Fibroblast of lung (primary cell): ENCODE data around the gene ABHD17C. TPM values are rescaled to one million over a fixed set of nuclear protein-coding genes. Genes with fewer than 3 reads are reported as not detected.

ENCODE experiments used
- DNase-seq, 2 donors: peaks; one replicate each; pipeline versions ENCODE4 v3.0.0 to v3.0.0-alpha.2; 2010; ENCODE audit warnings: low read depth in 2 of 2
- H2AFZ ChIP-seq: 2 replicates; pipeline ENCODE4 v1.5.1; 2012; ENCODE audit warnings: low read length, control low read depth, inconsistent platforms
- H3K27ac ChIP-seq: 2 replicates; pipeline ENCODE4 v1.5.1; 2011; ENCODE audit warnings: low read length, control low read depth; ENCODE audit not compliant: insufficient read depth
- H3K27me3 ChIP-seq: 2 replicates; pipeline ENCODE4 v1.5.1; 2011; ENCODE audit warnings: mild to moderate bottlenecking, low read length; ENCODE audit not compliant: control insufficient read depth, insufficient read depth
- H3K36me3 ChIP-seq: 2 replicates; pipeline ENCODE4 v1.5.1; 2011; ENCODE audit warnings: low read length; ENCODE audit not compliant: control insufficient read depth, insufficient read depth
- H3K4me1 ChIP-seq: 2 replicates; pipeline ENCODE4 v1.5.1; 2011; ENCODE audit warnings: low read length; ENCODE audit not compliant: control insufficient read depth, insufficient read depth; ENCODE audit errors: extremely low read depth
- H3K4me2 ChIP-seq: 2 replicates; pipeline ENCODE4 v1.5.1; 2011; ENCODE audit warnings: low read length, control low read depth; ENCODE audit not compliant: insufficient read depth; ENCODE audit errors: extremely low read depth
- H3K4me3 ChIP-seq, 4 experiments: fragments of 200-600 bp in 1 of 4; sonication (generic) in 1 of 4; replicated peaks in 1 of 4; 2 replicates each; pipeline ENCODE4 v1.5.1; 2011 to 2016; ENCODE audit warnings: low read length in 4 of 4, low read depth in 3 of 4, mild to moderate bottlenecking in 3 of 4, control low read depth in 2 of 4, inconsistent platforms in 1 of 4, mixed read lengths in 1 of 4; ENCODE audit not compliant: insufficient read depth in 1 of 4; ENCODE audit errors: control extremely low read depth in 1 of 4
- H3K79me2 ChIP-seq: 2 replicates; pipeline ENCODE4 v1.5.1; 2012; ENCODE audit warnings: mild to moderate bottlenecking, low read length, inconsistent platforms; ENCODE audit not compliant: control insufficient read depth, insufficient read depth
- H3K9ac ChIP-seq: 2 replicates; pipeline ENCODE4 v1.5.1; 2011; ENCODE audit warnings: mild to moderate bottlenecking, low read length, control low read depth; ENCODE audit not compliant: insufficient read depth
- H3K9me3 ChIP-seq: 2 replicates; pipeline ENCODE4 v1.5.1; 2012; ENCODE audit warnings: low read depth, low read length; ENCODE audit not compliant: control insufficient read depth, insufficient read depth
- H4K20me1 ChIP-seq: 2 replicates; pipeline ENCODE4 v1.5.1; 2011; ENCODE audit warnings: low read length; ENCODE audit not compliant: control insufficient read depth, insufficient read depth; ENCODE audit errors: extremely low read depth
- EZH2 ChIP-seq: IDR thresholded peaks from 2 replicates; pipeline ENCODE4 v1.5.1; 2012; ENCODE audit warnings: low read length, control low read depth, mild to moderate bottlenecking; ENCODE audit errors: missing control alignments
- polyA plus RNA-seq, 2 donors: library from polyadenylated mRNA; depleted of rRNA in 1 of 2; stranded (reverse) in 1 of 2; unstranded in 1 of 2; fragments of >200 nt; gene quantifications; 2 replicates each; pipeline ENCODE4 v1.2.1, GENCODE V29; 2011 to 2012; ENCODE audit warnings: missing spikeins in 1 of 2
- total RNA-seq: library from RNA; depleted of rRNA; stranded (reverse); fragments of >200 nt; gene quantifications from 2 replicates; pipeline ENCODE4 v1.2.1, GENCODE V29; 2014
- TF ChIP-seq, protein P1 (sequence below), 2 donors: IDR thresholded peaks in 1 of 2; conservative IDR thresholded peaks in 1 of 2; 1 replicate in 1 of 2; 2 replicates in 1 of 2; pipeline ENCODE4 v1.5.1; 2011 to 2012; ENCODE audit warnings: low read length in 2 of 2, control low read depth in 1 of 2, inconsistent platforms in 1 of 2, low read depth in 1 of 2, mild to moderate bottlenecking in 1 of 2

ABHD17C gene
- total and polyA plus RNA-seq, 2 donors (not counting 1 experiment from before 2014, with no cell fraction given), result 14.0 to 38.7 TPM

DNA sequence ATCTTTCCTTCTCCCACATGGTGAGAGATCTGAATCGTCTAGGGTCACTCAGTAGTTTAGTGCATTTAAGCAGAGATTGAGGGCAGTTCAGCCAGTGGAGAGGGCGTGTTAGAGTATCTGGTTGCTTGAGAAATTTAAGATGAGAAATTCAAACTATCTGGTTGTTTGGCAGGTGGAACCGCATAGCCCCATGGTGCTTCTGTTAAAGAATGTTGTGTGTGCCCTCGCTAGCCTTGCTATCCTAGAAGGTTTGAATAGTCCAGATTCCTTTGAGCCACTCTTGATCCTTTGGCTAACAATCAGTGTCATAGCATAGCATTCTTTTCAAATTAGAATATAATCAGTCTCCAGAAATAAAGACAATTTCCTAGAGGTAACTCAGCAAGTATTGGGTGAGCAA is 32.1 kb downstream of the ABHD17C start:
- Histone ChIP-seq H3K27ac (no peak overlapping the region), H4K20me1 (no peaks in the 10 kb centered on the region), H2AFZ (no peak overlapping the region), H3K9ac (no peak overlapping the region), H3K4me3 (no peak overlapping the region), H3K4me2 (no peak overlapping the region), H3K27me3 (no peaks in the 10 kb centered on the region), H3K79me2 (peaks cover 51% of the 10 kb centered on the region), H3K4me1 (no peaks in the 10 kb centered on the region), H3K36me3 (no peaks in the 10 kb centered on the region), H3K9me3 (no peaks in the 10 kb centered on the region)
- DNase-seq, result peak in 1 of 2 donors; percentile 87
- no peak for TF ChIP-seq EZH2
- TF ChIP-seq, protein P1, sequence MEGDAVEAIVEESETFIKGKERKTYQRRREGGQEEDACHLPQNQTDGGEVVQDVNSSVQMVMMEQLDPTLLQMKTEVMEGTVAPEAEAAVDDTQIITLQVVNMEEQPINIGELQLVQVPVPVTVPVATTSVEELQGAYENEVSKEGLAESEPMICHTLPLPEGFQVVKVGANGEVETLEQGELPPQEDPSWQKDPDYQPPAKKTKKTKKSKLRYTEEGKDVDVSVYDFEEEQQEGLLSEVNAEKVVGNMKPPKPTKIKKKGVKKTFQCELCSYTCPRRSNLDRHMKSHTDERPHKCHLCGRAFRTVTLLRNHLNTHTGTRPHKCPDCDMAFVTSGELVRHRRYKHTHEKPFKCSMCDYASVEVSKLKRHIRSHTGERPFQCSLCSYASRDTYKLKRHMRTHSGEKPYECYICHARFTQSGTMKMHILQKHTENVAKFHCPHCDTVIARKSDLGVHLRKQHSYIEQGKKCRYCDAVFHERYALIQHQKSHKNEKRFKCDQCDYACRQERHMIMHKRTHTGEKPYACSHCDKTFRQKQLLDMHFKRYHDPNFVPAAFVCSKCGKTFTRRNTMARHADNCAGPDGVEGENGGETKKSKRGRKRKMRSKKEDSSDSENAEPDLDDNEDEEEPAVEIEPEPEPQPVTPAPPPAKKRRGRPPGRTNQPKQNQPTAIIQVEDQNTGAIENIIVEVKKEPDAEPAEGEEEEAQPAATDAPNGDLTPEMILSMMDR (conservative IDR thresholded peaks at IDR 0.05 in 1 of 2, IDR thresholded peaks at IDR 0.05 in 1 of 2; ENCODE audit: low read depth in 1 of 2, low read length in 2 of 2), result no peak

DNA sequence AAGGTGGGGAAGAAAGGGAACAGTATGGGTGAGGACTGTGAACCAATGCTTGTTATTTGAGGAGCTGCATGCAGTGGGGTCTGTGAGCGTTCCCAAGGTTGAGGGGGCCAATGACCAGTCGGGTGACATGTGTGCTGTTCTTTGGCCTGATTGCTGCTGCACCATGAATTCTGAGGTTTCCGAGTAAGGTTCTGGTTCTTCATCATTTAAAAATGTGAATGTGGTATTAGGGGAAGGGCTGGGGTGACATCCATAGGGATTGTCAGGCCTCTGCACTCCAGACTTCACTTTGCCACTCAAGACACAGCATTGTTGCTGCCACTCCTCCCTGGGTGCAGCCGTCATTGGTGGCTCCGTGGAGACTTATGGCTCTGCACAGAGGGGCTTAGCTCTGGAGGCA is 32.5 kb downstream of the ABHD17C start:
- Histone ChIP-seq H3K4me3 (no peak overlapping the region), H3K27ac (no peak overlapping the region), H3K27me3 (no peaks in the 10 kb centered on the region), H3K4me1 (no peaks in the 10 kb centered on the region), H3K4me2 (no peak overlapping the region), H3K9ac (no peak overlapping the region), H3K79me2 (peaks cover 51% of the 10 kb centered on the region), H3K9me3 (no peaks in the 10 kb centered on the region), H3K36me3 (no peaks in the 10 kb centered on the region), H2AFZ (no peak overlapping the region), H4K20me1 (no peaks in the 10 kb centered on the region)
- TF ChIP-seq, protein P1 (conservative IDR thresholded peaks at IDR 0.05 in 1 of 2, IDR thresholded peaks at IDR 0.05 in 1 of 2; ENCODE audit: low read depth in 1 of 2, low read length in 2 of 2), result no peak
- no peak for TF ChIP-seq EZH2
- no peak for DNase-seq

DNA sequence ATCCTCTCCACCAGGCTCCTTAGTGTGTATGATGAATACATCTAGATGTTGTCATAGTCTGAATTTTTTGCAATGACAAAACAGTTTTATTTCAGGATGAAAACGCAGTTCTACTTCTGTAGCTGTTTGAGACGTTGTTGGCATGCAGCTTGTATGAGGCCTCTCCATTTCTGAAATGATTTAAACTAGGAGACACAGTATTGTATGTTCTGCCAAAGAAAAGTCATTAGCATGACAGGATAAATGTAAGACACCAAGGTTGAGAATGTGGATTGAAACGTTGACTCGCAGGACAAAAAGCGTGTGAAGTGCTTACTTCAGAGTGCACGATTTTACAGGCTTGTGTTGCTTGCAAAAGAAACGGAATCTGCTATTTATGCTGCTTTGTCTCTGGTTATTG is 35.3 kb downstream of the ABHD17C start:
- TF ChIP-seq, protein P1 (conservative IDR thresholded peaks at IDR 0.05 in 1 of 2, IDR thresholded peaks at IDR 0.05 in 1 of 2; ENCODE audit: low read depth in 1 of 2, low read length in 2 of 2), result no peak
- TF ChIP-seq EZH2, result no peak
- H3K79me2 ChIP-seq, result peaks cover 44% of the 10 kb centered on the region
- H2AFZ ChIP-seq, result no peak overlapping the region
- H3K36me3 ChIP-seq, result peaks cover 3% of the 10 kb centered on the region
- H4K20me1 ChIP-seq, result no peaks in the 10 kb centered on the region
- H3K27me3 ChIP-seq, result no peaks in the 10 kb centered on the region
- no peak overlapping the region for H3K27ac ChIP-seq
- no peak overlapping the region for H3K9ac ChIP-seq
- no peak for DNase-seq
- no peaks in the 10 kb centered on the region for H3K4me1 ChIP-seq
- H3K4me3 ChIP-seq, result no peak overlapping the region
- no peak overlapping the region for H3K4me2 ChIP-seq
- H3K9me3 ChIP-seq, result no peaks in the 10 kb centered on the region
